Right hindlimb (tissue), 1 donor: ENCODE measurements around the gene GULP1.
"Not testable (repeated sequence)": the region's sequence is repeated elsewhere in the genome, so short reads cannot be mapped to it uniquely, and the experiment has no call there.

Experiments used
- DNase-seq: peaks from one replicate; pipeline ENCODE4 v3.0.0-alpha.2; 2018

The GULP1 gene

GRCh38 chr2:188569431-188570165 lies 277.9 kb downstream of the GULP1 start:
- DNase-seq = no peak

DNA sequence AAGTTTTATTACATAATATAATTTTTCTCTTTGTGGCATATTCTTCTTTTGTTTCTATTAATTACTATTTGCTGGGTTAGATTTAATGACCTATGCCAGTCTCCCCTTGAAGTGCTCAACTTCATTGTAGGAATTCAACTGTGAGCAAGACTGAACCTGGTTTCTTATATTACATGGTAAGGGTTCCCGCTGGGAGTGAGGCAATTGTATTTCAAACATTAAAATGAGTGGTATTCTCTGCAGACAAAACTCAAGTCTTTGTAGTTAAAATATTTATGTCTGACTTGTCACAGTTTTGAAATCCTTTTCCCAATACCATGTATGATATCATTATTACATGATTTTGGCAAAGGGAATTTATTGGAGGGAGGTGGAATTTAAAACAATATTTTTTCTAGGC lies 278.7 kb downstream of the GULP1 start:
- no peak for DNase-seq

- DNase-seq = no peak
Observed at GRCh38 chr2:188571543-188572303, 280.0 kb downstream of the GULP1 start.

DNA sequence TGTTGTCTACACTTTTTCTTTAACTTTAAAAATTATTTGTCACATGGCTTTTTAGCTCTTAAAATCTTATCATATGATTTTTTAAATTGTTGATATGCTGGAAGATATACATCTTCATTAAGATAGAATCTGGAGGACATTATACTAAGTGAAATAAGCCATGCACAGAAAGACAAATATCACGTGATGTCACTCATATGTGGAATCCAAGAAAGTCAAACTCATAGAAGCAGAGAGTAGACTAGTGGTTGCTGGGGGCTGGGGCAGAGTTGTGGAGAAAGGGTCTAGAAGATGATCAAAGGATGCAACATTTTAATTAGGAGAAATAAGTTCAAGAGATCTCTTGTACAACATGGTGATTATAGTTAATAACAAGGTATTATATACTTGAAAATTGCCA lies 280.9 kb downstream of the GULP1 start:
- DNase-seq = no peak

- DNase-seq = no peak
Observed at GRCh38 chr2:188573453-188573852, 281.8 kb downstream of the GULP1 start.

DNA sequence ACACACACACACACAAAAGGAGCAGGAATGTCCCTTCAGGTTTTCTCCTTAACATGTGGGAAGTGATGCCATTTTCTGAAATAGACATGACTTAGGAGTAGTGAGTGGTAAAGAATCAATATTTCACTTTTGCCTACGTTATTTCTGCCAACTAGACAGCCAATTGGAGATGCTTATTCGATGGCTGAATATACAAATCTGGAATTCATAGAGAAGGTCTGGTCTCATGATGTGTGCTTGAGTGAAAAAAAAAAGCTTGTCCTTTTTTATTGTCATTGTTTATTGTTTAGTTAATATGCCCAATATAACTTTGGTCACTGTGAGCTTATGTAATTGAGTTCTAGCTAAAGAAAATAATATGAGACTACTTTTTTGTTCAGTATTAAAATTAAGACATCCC lies 284.3 kb downstream of the GULP1 start:
- no peak for DNase-seq

GRCh38 chr2:188576651-188577050 lies 285.0 kb downstream of the GULP1 start:
- no peak for DNase-seq

DNA sequence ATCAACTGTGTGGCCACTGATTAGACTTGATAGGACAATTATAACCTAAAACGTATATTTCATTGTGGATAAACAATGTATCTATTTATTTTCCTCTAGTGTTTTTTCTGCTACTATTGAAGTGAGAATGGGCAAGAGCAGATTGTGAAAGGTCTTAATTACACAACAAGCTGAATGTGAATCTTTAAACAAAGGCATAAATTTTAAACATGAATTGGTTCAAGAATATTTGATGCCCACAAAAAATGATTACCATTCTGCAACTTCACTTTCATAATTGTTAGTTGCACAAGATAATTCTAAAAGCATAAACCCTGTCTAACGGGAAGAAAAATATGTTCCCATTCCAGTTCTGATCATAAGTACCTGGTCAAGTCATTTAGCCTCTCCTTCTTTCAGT lies 285.6 kb downstream of the GULP1 start:
- no peak for DNase-seq

- DNase-seq = no peak
Observed at GRCh38 chr2:188580738-188581137, 289.1 kb downstream of the GULP1 start.

DNA sequence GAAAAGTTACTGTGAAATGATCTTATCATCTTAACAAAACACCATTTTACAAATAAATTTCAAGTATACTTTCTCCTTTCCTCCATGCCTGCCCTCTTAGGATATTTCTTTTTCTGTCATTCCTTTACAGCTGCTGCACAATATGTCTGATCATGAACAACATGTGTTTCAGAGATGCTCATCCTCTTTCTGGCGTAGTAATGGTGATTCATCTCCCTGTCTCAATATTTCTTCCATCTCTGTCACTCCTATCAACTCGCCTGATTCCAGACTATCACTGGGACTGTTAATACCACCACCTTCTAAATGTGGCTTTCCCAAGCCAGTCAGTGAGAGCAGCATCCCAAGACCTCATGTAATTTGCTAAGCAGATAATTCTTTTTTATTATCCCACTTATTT lies 290.5 kb downstream of the GULP1 start:
- DNase-seq = no peak

DNA sequence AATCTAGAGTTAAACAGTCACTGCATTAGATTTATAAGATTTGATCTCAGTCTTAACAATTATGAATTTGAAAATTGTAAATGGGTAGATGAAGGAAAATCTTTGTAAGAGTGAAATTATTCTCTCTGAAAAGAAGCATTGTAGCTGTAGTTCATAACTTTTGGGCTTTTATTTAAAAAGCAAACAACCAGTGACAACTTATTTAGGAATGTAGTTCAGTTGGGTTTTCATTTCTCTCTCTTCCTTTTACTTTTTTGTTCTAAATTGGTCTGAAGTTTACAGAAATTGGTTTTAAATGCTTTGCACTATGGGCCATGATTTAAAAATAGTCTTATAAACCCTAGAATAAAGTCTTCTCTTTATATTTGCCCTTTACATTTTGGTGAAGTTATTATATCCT lies 296.6 kb downstream of the GULP1 start:
- DNase-seq = no peak

DNA sequence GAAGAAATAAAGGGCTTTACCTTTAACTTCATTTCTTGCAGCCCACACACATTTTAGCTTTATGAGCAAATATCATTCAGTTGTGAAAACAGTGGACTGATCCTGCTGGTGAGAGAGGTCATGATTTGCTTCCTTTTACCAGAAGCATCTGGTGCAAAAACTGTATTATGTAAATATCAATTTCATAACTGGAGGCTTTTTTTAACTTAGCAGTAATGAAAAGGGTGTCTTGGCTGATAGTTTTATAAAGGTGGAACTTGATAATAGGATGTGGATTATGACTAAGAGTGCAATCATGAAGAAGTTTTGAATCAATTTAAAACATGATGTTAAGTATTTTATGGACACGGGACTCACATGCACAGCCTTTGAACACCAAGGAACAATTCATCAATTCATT lies 304.4 kb downstream of the GULP1 start:
- DNase-seq = no peak

- peak; percentile 35 for DNase-seq
Observed at GRCh38 chr2:188598551-188598950, 306.9 kb downstream of the GULP1 start.

DNA sequence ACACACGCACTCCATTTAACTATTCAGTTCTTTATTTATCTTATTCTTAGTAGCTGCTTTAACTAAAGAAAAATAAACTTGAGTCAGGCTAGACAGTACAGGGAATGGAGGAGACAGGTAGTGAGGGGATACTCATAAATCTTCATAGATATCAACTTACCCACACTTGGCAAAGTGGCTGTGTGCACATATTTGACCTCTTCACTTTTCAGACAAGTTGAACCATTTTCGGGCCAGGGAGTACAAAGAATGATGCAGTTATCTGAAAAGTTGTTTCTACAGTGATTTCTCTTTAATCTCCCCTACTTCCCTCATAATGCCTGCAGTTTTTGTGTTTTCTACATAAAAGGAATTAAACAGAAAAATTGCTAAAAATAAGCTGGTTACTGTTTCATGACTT lies 307.5 kb downstream of the GULP1 start:
- DNase-seq = no peak

DNA sequence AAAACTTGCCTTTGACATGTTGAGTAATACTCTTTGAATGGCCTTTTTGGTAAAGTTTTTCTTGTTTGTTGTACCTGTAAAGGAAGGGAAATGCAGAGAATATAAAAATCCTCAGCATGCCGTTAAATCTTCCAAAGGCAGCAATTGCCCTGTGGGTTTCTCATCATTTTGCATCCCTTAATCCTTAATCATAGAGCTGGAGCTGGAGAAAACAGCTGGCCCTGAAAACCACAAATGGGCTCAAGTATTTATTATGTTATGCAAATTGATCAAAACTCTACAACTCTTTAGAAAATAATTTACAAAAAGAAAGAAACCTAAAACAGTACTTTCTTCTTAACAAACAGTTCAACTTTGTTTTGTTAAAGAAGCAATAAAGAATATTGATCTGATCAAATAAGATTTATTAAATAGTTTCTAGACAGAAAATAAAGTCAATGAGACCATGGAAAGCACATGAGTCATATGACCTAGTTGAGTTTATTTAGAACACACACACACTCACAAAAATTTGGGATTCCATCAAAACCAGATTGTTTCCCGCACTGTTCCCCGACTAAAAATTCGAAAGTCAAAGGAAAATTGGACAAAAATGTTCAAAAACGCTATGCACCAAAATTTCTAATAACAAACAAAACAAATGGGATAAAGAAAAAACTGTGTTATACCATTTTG lies 309.0 kb downstream of the GULP1 start:
- DNase-seq = no peak

GRCh38 chr2:188601391-188601790 lies 309.7 kb downstream of the GULP1 start:
- DNase-seq = no peak

GRCh38 chr2:188601927-188602326 lies 310.3 kb downstream of the GULP1 start:
- no peak for DNase-seq

GRCh38 chr2:188604579-188604978 lies 312.9 kb downstream of the GULP1 start:
- DNase-seq = no peak

DNA sequence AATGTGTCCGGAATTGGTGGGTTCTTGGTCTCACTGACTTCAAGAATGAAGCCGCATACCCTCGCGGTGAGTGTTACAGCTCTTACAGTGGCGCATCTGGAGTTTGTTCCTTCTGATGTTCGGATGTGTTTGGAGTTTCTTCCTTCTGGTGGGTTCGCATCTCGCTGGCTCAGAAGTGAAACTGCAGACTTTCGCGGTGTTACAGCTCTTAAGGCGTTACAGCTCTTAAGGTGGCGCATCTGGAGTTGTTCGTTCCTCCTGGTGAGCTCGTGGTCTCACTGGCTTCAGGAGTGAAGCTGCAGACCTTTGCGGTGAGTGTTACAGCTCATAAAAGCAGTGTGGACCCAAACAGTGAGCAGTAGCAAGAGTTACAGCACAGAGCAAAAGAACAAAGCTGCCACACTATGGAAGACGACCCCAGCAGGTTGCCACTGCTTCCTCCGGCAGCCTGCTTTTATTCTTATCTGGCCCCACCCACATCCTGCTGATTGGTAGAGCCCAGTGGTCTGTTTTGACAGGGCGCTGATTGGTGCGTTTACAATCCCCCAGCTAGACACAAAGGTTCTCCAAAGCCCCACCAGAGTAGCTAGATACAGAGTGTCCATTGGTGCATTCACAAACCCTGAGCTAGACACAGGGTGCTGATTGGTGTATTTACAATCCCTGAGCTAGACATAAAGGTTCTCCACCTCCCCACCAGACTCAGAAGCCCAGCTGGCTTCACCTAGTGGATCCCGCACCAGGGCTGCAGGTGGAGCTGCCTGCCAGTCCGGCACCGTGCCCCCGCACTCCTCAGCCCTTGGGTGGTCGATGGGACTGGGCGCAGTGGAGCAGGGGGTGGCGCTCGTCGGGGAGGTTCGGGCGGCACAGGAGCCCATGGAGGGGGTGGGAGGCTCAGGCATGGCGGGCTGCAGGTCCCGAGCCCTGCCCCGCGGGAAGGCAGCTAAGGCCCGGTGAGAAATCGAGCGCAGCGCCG lies 314.2 kb downstream of the GULP1 start:
- not testable (repeated sequence) for DNase-seq

GRCh38 chr2:188606596-188606995 lies 314.9 kb downstream of the GULP1 start:
- DNase-seq = not testable (repeated sequence)

DNA sequence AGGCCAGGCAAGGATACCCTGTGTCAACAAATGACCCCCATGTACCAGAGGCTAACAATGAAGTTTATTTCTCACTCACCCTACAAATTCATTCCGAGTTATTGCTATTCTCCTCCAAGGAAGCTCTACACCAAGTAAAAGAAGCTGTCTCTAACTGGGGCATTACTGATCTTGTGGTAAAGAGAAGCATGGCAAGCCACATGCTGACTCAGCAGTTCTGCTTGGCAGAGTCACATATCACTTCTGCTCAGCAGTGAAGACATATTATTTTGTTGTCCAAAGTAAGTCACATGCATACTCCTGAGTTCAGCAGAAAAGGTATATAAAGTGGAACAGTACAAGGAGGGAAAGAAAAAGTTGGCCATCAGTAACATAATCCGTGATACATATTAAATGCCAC lies 315.8 kb downstream of the GULP1 start:
- no peak for DNase-seq

GRCh38 chr2:188609321-188610049 lies 317.8 kb downstream of the GULP1 start:
- no peak for DNase-seq
